Keratinocyte (primary cell): ENCODE data around the gene IL32. TPM values are rescaled to one million over a fixed set of nuclear protein-coding genes. Genes with fewer than 3 reads are reported as not detected.

Experiments
- DNase-seq: peaks from one replicate; pipeline ENCODE4 v3.0.0-alpha.2; 2011; ENCODE audit warnings: low read depth, missing footprints, low spot score
- FAIRE-seq: peaks from 2 replicates; lab custom pipeline; 2011; peaks lifted over from hg19 to GRCh38; lab: Jason Lieb, UNC
- H2AFZ ChIP-seq: 2 replicates; pipeline ENCODE4 v1.6.0; 2012; ENCODE audit warnings: low read length, control low read depth, inconsistent platforms; ENCODE audit not compliant: control insufficient read depth
- H3K27ac ChIP-seq: 2 replicates; pipeline ENCODE4 v1.5.1; 2011; ENCODE audit warnings: low read length; ENCODE audit not compliant: control insufficient read depth, insufficient read depth
- H3K27me3 ChIP-seq: 3 replicates; pipeline ENCODE4 v1.6.0; 2011; ENCODE audit warnings: low read length; ENCODE audit not compliant: control insufficient read depth, insufficient read depth; ENCODE audit errors: extremely low read depth
- H3K36me3 ChIP-seq, 2 experiments: 2 replicates in 1 of 2; 3 replicates in 1 of 2; pipeline ENCODE4 v1.5.1; 2011; ENCODE audit warnings: low read length in 2 of 2, mild to moderate bottlenecking in 1 of 2; ENCODE audit not compliant: control insufficient read depth in 2 of 2, insufficient read depth in 2 of 2; ENCODE audit errors: extremely low read depth in 1 of 2
- H3K4me1 ChIP-seq: 3 replicates; pipeline ENCODE4 v1.5.1; 2011; ENCODE audit warnings: low read length; ENCODE audit not compliant: control insufficient read depth, insufficient read depth; ENCODE audit errors: extremely low read depth
- H3K4me2 ChIP-seq: 3 replicates; pipeline ENCODE4 v1.6.0; 2011; ENCODE audit warnings: low read depth, low read length; ENCODE audit not compliant: control insufficient read depth, insufficient read depth; ENCODE audit errors: extremely low read depth
- H3K4me3 ChIP-seq, 3 experiments: fragments of 200-600 bp in 1 of 3; sonication (generic) in 1 of 3; 2 replicates in 2 of 3; 3 replicates in 1 of 3; pipeline ENCODE4 v1.5.1; 2011 to 2016; ENCODE audit warnings: low read length in 3 of 3, mild to moderate bottlenecking in 3 of 3, control low read depth in 2 of 3, inconsistent platforms in 1 of 3, low read depth in 1 of 3, mixed read lengths in 1 of 3, mixed run types in 1 of 3, moderate library complexity in 1 of 3; ENCODE audit not compliant: control insufficient read depth in 2 of 3, insufficient read depth in 2 of 3; ENCODE audit errors: extremely low read depth in 1 of 3
- H3K79me2 ChIP-seq: 2 replicates; pipeline ENCODE4 v1.6.0; 2012; ENCODE audit warnings: low read length; ENCODE audit not compliant: control insufficient read depth, insufficient read depth
- H3K9ac ChIP-seq: 3 replicates; pipeline ENCODE4 v1.6.0; 2011; ENCODE audit warnings: low read length; ENCODE audit not compliant: control insufficient read depth, insufficient read depth; ENCODE audit errors: extremely low read depth
- H3K9me1 ChIP-seq: 3 replicates; pipeline ENCODE4 v1.6.0; 2011; ENCODE audit warnings: low read length; ENCODE audit not compliant: control insufficient read depth, insufficient read depth; ENCODE audit errors: extremely low read depth
- H3K9me3 ChIP-seq: 2 replicates; pipeline ENCODE4 v1.5.1; 2012; ENCODE audit warnings: low read depth, low read length; ENCODE audit not compliant: control insufficient read depth
- H4K20me1 ChIP-seq: 3 replicates; pipeline ENCODE4 v1.6.0; 2011; ENCODE audit warnings: low read length; ENCODE audit not compliant: control insufficient read depth, insufficient read depth; ENCODE audit errors: extremely low read depth
- CTCF ChIP-seq, 3 experiments: IDR thresholded peaks in 1 of 3; conservative IDR thresholded peaks in 1 of 3; optimal IDR thresholded peaks in 1 of 3; 2 replicates in 2 of 3; 3 replicates in 1 of 3; pipeline versions ENCODE3 to v1.5.1; 2011; ENCODE audit warnings: low read length in 3 of 3, mild to moderate bottlenecking in 3 of 3, moderate library complexity in 2 of 3, control low read depth in 1 of 3, inconsistent platforms in 1 of 3; ENCODE audit not compliant: insufficient read depth in 2 of 3; ENCODE audit errors: extremely low read depth in 1 of 3
- EZH2 ChIP-seq: IDR thresholded peaks from one replicate; pipeline ENCODE4 v1.6.1; 2012; ENCODE audit warnings: inconsistent platforms, mild to moderate bottlenecking, low read length, moderate library complexity
- dilution Hi-C: fragments of 300-500 bp; cut with MboI; formaldehyde crosslinking; loops from one replicate; pipeline ENCODE4 v1.7.0; 2020; ENCODE audit warnings: low sequenced_read_pairs; ENCODE audit not compliant: extremely low pct_ligation_motif_present
- polyA plus RNA-seq, 5 experiments: library from polyadenylated mRNA; depleted of rRNA in 3 of 5; stranded (reverse) in 3 of 5; stranded (forward) in 1 of 5; unstranded in 1 of 5; fragments of >200 nt; gene quantifications; 1 replicate in 1 of 5; 2 replicates in 3 of 5; 3 replicates in 1 of 5; pipeline versions ENCODE4 v1.2.1 to v1.2.3, GENCODE V29; 2011 to 2012; ENCODE audit warnings: missing spikeins in 2 of 5, low read depth in 1 of 5, low replicate concordance in 1 of 5

Gene IL32
- polyA plus RNA-seq, 1 donor (not counting 4 experiments of a cell fraction or from before 2014, with no cell fraction given): 0.28 TPM

- no peaks in the 10 kb centered on the region for H3K27me3 ChIP-seq
- no peak for TF ChIP-seq EZH2
- TF ChIP-seq CTCF (optimal IDR thresholded peaks at IDR 0.05 in 1 of 3, IDR thresholded peaks at IDR 0.05 in 1 of 3, conservative IDR thresholded peaks at IDR 0.05 in 1 of 3; ENCODE audit: extremely low read depth in 1 of 3, insufficient read depth in 2 of 3, low read length in 3 of 3): no peak
- peak overlapping the region; percentile 80 for H3K9ac ChIP-seq
- H2AFZ ChIP-seq: peak overlapping the region; percentile 86
- DNase-seq: no peak
- H3K79me2 ChIP-seq: no peaks in the 10 kb centered on the region
- no peak overlapping the region for H3K27ac ChIP-seq
- dilution Hi-C loops: no loop called here
- H3K9me1 ChIP-seq: no peaks in the 10 kb centered on the region
- no peaks in the 10 kb centered on the region for H4K20me1 ChIP-seq
- no peaks in the 10 kb centered on the region for H3K9me3 ChIP-seq
- peak overlapping the region; percentile 61 to 97 (median 81) for H3K4me3 ChIP-seq
- H3K36me3 ChIP-seq: peaks cover 0 to under 1% of the 10 kb centered on the region in 2 experiments
- H3K4me1 ChIP-seq: peaks cover 8% of the 10 kb centered on the region
- peak overlapping the region; percentile 82 for H3K4me2 ChIP-seq
- FAIRE-seq: no peak
These were observed 5.7 kb upstream of the IL32 start for GRCh38 chr16:3059723-3060242.

- no peaks in the 10 kb centered on the region for H3K79me2 ChIP-seq
- H3K9ac ChIP-seq: no peak overlapping the region
- no peaks in the 10 kb centered on the region for H3K36me3 ChIP-seq
- no peaks in the 10 kb centered on the region for H3K9me1 ChIP-seq
- peaks cover 13% of the 10 kb centered on the region for H3K4me1 ChIP-seq
- no peak for TF ChIP-seq CTCF (optimal IDR thresholded peaks at IDR 0.05 in 1 of 3, IDR thresholded peaks at IDR 0.05 in 1 of 3, conservative IDR thresholded peaks at IDR 0.05 in 1 of 3; ENCODE audit: extremely low read depth in 1 of 3, insufficient read depth in 2 of 3, low read length in 3 of 3)
- no peak for TF ChIP-seq EZH2
- DNase-seq (no peak), FAIRE-seq (no peak)
- no peak overlapping the region for H3K4me2 ChIP-seq
- H3K27me3 ChIP-seq: no peaks in the 10 kb centered on the region
- no peak overlapping the region for H2AFZ ChIP-seq
- dilution Hi-C loops: no loop called here
- no peak overlapping the region for H3K27ac ChIP-seq
- no peaks in the 10 kb centered on the region for H4K20me1 ChIP-seq
- H3K4me3 ChIP-seq: no peak overlapping the region
- H3K9me3 ChIP-seq: no peaks in the 10 kb centered on the region
These were observed 4.9 kb upstream of the IL32 start for GRCh38 chr16:3060339-3061127.
